Trophoblast cell (in vitro differentiated cells and primary cell): Measurements from ENCODE around the gene TAOK1.

Source experiments
- DNase-seq, 2 donors: peaks; one replicate each; pipeline ENCODE4 v3.0.0-alpha.2; 2016
- H2AFZ ChIP-seq: 2 replicates; pipeline ENCODE4 v1.6.1; 2013; ENCODE audit warnings: low read length, moderate library complexity, mild to moderate bottlenecking; ENCODE audit not compliant: insufficient read depth, poor library complexity
- H2AK5ac ChIP-seq: 2 replicates; pipeline ENCODE4 v1.6.1; 2013; ENCODE audit warnings: mild to moderate bottlenecking, low read length
- H2BK120ac ChIP-seq: 2 replicates; pipeline ENCODE4 v1.6.1; 2013; ENCODE audit warnings: low read length, mild to moderate bottlenecking, moderate library complexity; ENCODE audit not compliant: insufficient read depth, poor library complexity
- H2BK12ac ChIP-seq: 2 replicates; pipeline ENCODE4 v1.6.1; 2013; ENCODE audit warnings: mild to moderate bottlenecking, low read length, moderate library complexity
- H2BK5ac ChIP-seq: 2 replicates; pipeline ENCODE4 v1.6.1; 2013; ENCODE audit warnings: low read length, low read depth, moderate library complexity, mild to moderate bottlenecking; ENCODE audit not compliant: poor library complexity
- H3K14ac ChIP-seq: 2 replicates; pipeline ENCODE4 v1.6.1; 2013; ENCODE audit warnings: mild to moderate bottlenecking, low read length
- H3K18ac ChIP-seq: 2 replicates; pipeline ENCODE4 v1.6.1; 2013; ENCODE audit warnings: mild to moderate bottlenecking, low read length
- H3K23ac ChIP-seq: 2 replicates; pipeline ENCODE4 v1.6.1; 2013; ENCODE audit warnings: low read length
- H3K27ac ChIP-seq: 2 replicates; pipeline ENCODE4 v1.5.1; 2013; ENCODE audit warnings: low read depth, mild to moderate bottlenecking, inconsistent platforms, low read length, moderate library complexity
- H3K27me3 ChIP-seq: 2 replicates; pipeline ENCODE4 v1.6.1; 2013; ENCODE audit warnings: inconsistent platforms, mild to moderate bottlenecking, low read length, moderate library complexity; ENCODE audit not compliant: insufficient read depth
- H3K36me3 ChIP-seq, 2 experiments: 1 replicate in 1 of 2; 2 replicates in 1 of 2; pipeline ENCODE4 v1.6.1; 2013; ENCODE audit warnings: low read length in 2 of 2, mild to moderate bottlenecking in 2 of 2, moderate library complexity in 1 of 2; ENCODE audit not compliant: insufficient read depth in 2 of 2, control insufficient read depth in 1 of 2
- H3K4ac ChIP-seq: 2 replicates; pipeline ENCODE4 v1.6.1; 2013; ENCODE audit warnings: low read depth, mild to moderate bottlenecking, low read length, moderate library complexity
- H3K4me1 ChIP-seq, 2 experiments: 1 replicate in 1 of 2; 2 replicates in 1 of 2; pipeline ENCODE4 v1.6.1; 2013; ENCODE audit warnings: low read length in 2 of 2, mild to moderate bottlenecking in 2 of 2, moderate library complexity in 1 of 2; ENCODE audit not compliant: insufficient read depth in 2 of 2, control insufficient read depth in 1 of 2
- H3K4me2 ChIP-seq: 2 replicates; pipeline ENCODE4 v1.6.1; 2013; ENCODE audit warnings: inconsistent platforms, mild to moderate bottlenecking, low read length, moderate library complexity
- H3K4me3 ChIP-seq: 2 replicates; pipeline ENCODE4 v1.5.1; 2013; ENCODE audit warnings: mild to moderate bottlenecking, low read depth, low read length, inconsistent platforms
- H3K79me1 ChIP-seq: one replicate; pipeline ENCODE4 v1.6.1; 2013; ENCODE audit warnings: low read length
- H3K79me2 ChIP-seq: 2 replicates; pipeline ENCODE4 v1.6.1; 2013; ENCODE audit warnings: low read length, mild to moderate bottlenecking; ENCODE audit not compliant: control insufficient read depth, insufficient read depth, poor library complexity
- H3K9ac ChIP-seq: 2 replicates; pipeline ENCODE4 v1.6.1; 2013; ENCODE audit warnings: mild to moderate bottlenecking, low read length
- H3K9me3 ChIP-seq: 2 replicates; pipeline ENCODE4 v1.6.1; 2013; ENCODE audit warnings: low read depth, mild to moderate bottlenecking, control low read depth, inconsistent platforms, low read length; ENCODE audit not compliant: insufficient read depth
- H4K12ac ChIP-seq: 2 replicates; pipeline ENCODE4 v1.6.1; 2013; ENCODE audit warnings: low read depth, mild to moderate bottlenecking, low read length, moderate library complexity
- H4K8ac ChIP-seq: 2 replicates; pipeline ENCODE4 v1.6.1; 2013; ENCODE audit warnings: low read depth, mild to moderate bottlenecking, low read length, moderate library complexity
- H4K91ac ChIP-seq: one replicate; pipeline ENCODE4 v1.6.1; 2013; ENCODE audit warnings: low read depth, mild to moderate bottlenecking, low read length, moderate library complexity
- WGBS: extraction: QIAGEN DNeasy Blood & Tissue Kit; methylation state at CpG from one replicate; pipeline ENCODE4 v1.1.7; 2013; ENCODE audit warnings: missing lambda C conversion rate; ENCODE audit not compliant: insufficient read length, insufficient coverage; ENCODE audit errors: extremely low coverage; 5-methylcytosine and 5-hydroxymethylcytosine counted together

TAOK1 gene

DNA sequence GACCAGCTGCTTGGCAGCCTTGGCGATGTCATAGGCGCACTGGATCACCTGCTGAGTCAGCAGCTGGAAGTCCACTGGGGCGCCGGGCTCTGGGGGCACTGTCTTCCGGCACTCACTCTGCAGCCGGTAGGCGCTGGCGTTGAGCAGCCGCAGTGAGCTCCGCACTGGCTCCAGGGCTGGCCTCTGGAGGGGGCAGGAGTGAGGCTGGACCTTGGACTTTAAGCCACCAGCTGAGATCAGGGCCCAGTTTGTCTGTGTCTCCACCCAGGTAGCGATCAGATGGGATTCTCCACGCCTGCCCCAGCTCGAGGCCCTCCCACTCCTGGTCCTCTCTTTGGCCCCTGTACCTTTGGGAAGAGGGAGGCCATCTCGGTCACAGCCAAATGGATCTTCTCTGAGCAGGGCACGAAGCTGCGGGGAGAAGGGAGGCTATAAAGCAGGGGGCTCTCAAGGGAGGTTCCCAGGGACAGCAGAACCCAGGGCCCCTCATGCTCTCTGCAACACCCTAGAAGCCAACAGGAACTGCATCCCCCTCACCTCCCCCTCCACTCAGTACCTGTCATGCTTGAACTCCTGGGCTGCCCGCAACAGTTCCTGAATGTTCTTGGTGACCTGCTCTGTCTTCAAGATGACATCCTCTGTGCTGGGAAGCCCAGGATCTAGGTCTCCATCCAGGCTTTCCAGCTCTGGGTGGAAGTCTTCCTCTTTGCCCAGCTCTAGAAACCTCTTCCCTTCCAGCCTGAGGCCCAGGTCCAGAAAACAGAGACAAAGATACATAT, 184.8 kb downstream of the TAOK1 start:
- no peak overlapping the region for H3K23ac ChIP-seq
- peaks cover 63 to 69% of the 10 kb centered on the region in 2 experiments for H3K36me3 ChIP-seq
- no peak overlapping the region for H3K4me2 ChIP-seq
- no peak overlapping the region for H4K91ac ChIP-seq
- H3K4me3 ChIP-seq: no peak overlapping the region
- no peak for DNase-seq
- H2BK5ac ChIP-seq: no peak overlapping the region
- H2AK5ac ChIP-seq: no peak overlapping the region
- H3K79me2 ChIP-seq: no peaks in the 10 kb centered on the region
- no peak overlapping the region for H2AFZ ChIP-seq
- no peaks in the 10 kb centered on the region for H3K79me1 ChIP-seq
- no peak overlapping the region for H3K9ac ChIP-seq
- H3K4ac ChIP-seq: no peak overlapping the region
- H4K12ac ChIP-seq: no peak overlapping the region
- peaks cover 2% of the 10 kb centered on the region for H3K9me3 ChIP-seq
- no peak overlapping the region for H3K18ac ChIP-seq
- no CpG with 5 or more reads among the region's 17 CpGs for WGBS
- H4K8ac ChIP-seq: no peak overlapping the region
- no peaks in the 10 kb centered on the region for H3K27me3 ChIP-seq
- no peak overlapping the region for H3K14ac ChIP-seq
- no peak overlapping the region for H3K27ac ChIP-seq
- H2BK120ac ChIP-seq: no peak overlapping the region
- peaks cover 0 to 3% of the 10 kb centered on the region in 2 experiments for H3K4me1 ChIP-seq
- H2BK12ac ChIP-seq: no peak overlapping the region

DNA sequence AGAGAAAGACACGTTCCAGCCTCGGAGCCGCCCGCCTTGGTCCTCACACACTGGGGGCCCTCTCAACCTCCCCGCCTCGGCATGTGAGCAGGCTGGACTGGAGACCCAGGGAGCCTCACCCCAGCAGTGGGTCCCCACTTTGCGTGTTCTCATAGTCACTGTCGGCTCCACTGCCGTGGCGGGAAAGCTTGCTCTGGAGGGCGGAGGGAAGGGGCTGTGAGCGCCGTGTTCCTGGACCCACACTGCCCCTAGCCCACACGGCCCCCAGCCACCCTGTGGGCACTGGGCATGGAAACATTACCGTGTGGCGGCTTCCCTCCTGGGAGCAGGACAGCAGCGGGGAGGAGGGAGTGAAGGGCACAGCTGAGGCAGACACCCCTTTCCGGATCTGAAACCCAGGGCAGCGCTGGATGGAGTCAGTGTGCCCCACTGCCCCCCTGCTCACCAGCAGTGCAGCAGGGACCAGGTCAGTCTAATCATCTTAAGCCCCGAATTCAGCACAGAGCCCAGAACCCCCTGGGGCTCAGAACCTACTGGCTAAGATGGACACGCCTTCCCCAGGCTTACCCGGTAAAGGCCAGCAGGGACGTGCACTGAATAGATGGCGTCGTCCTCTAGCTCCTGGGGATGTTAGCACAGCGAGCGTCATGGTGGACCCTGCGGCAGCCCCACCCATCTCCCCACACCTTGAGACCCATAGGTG, 185.5 kb downstream of the TAOK1 start:
- no peak overlapping the region for H3K9ac ChIP-seq
- H2AK5ac ChIP-seq: no peak overlapping the region
- peaks cover 63 to 72% of the 10 kb centered on the region in 2 experiments for H3K36me3 ChIP-seq
- no peaks in the 10 kb centered on the region for H3K79me1 ChIP-seq
- H2BK120ac ChIP-seq: no peak overlapping the region
- H2BK5ac ChIP-seq: no peak overlapping the region
- H3K14ac ChIP-seq: no peak overlapping the region
- no peak overlapping the region for H3K4me3 ChIP-seq
- no CpG with 5 or more reads among the region's 28 CpGs for WGBS
- no peak overlapping the region for H2BK12ac ChIP-seq
- DNase-seq: no peak
- H4K91ac ChIP-seq: no peak overlapping the region
- no peak overlapping the region for H4K8ac ChIP-seq
- no peak overlapping the region for H3K18ac ChIP-seq
- H4K12ac ChIP-seq: no peak overlapping the region
- H3K4me2 ChIP-seq: no peak overlapping the region
- peaks cover 2% of the 10 kb centered on the region for H3K9me3 ChIP-seq
- no peaks in the 10 kb centered on the region for H3K79me2 ChIP-seq
- no peak overlapping the region for H2AFZ ChIP-seq
- H3K27ac ChIP-seq: no peak overlapping the region
- H3K23ac ChIP-seq: no peak overlapping the region
- peaks cover 0 to under 1% of the 10 kb centered on the region in 2 experiments for H3K4me1 ChIP-seq
- no peak overlapping the region for H3K4ac ChIP-seq
- H3K27me3 ChIP-seq: no peaks in the 10 kb centered on the region

DNA sequence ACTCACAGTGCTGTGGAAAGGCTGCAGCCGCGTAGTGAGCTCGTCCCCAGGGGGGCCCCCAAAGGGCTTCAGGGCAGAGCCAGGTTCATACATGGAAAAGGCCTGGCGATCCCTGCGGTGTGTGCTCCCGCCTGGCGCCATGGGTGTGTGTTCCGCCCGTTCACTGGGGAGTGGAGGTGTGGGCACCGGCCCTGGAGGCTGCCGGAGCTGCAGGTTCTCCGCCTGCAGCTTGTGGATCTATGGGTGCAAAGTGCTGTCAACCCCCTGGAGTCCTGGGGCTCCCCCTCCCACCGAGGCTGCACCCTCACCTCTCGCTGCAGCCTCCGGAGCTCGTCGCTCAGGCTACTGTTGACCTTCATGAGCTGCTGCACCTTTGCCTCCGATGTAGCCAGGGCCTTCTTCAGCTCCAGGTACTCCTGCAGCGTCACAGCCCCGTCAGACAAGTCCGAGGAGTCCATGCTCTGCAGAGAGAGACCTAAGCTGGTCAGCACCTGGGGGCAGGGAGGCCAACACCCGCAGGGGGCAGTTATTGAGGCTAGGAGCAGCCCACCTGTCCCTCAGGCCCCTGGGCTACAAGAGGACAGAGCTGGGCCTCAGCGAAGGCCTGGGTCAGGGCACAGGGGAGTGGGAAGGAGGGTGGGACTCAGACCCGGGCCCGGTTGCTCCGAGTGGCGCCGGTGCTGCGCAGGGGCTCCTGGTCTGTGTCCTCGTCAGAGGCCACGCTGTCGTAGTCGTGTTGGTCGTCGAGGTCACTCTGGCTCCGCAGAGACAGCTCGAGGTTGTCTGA, 186.2 kb downstream of the TAOK1 start:
- H4K91ac ChIP-seq: no peak overlapping the region
- H2BK5ac ChIP-seq: no peak overlapping the region
- no peak overlapping the region for H2BK120ac ChIP-seq
- H2AFZ ChIP-seq: no peak overlapping the region
- no peak overlapping the region for H3K27ac ChIP-seq
- peaks cover 2% of the 10 kb centered on the region for H3K9me3 ChIP-seq
- no peaks in the 10 kb centered on the region for H3K4me1 ChIP-seq
- DNase-seq: no peak
- no peak overlapping the region for H4K12ac ChIP-seq
- H3K4ac ChIP-seq: no peak overlapping the region
- H3K9ac ChIP-seq: no peak overlapping the region
- H3K27me3 ChIP-seq: no peaks in the 10 kb centered on the region
- no peak overlapping the region for H3K14ac ChIP-seq
- H2AK5ac ChIP-seq: no peak overlapping the region
- no peak overlapping the region for H3K23ac ChIP-seq
- no peak overlapping the region for H3K4me2 ChIP-seq
- no peaks in the 10 kb centered on the region for H3K79me1 ChIP-seq
- H4K8ac ChIP-seq: no peak overlapping the region
- no CpG with 5 or more reads among the region's 37 CpGs for WGBS
- peaks cover 69 to 74% of the 10 kb centered on the region in 2 experiments for H3K36me3 ChIP-seq
- H3K79me2 ChIP-seq: no peaks in the 10 kb centered on the region
- no peak overlapping the region for H3K18ac ChIP-seq
- no peak overlapping the region for H3K4me3 ChIP-seq
- H2BK12ac ChIP-seq: no peak overlapping the region

DNA sequence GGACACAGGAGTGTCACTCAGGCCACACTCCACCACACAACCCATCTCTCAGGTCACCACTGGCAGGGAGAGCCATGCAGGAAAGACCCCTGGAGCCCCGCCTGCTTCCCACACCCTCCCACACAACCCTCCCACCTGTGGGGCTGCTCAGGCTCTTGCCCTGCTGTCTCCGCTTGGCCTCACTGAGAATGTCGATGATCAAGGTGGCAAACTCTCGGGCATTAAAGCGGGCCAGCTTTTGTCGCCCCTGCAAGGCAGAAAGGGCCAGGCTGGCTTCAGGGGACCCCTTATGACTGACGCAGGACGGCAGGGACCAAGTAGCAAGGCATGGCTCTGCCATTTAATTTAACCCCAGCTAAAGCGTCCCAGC, 186.8 kb downstream of the TAOK1 start:
- H3K36me3 ChIP-seq: peaks cover 69 to 74% of the 10 kb centered on the region in 2 experiments

More for the DNA sequence above, 186.8 kb downstream of the TAOK1 start:
- no peak overlapping the region for H3K4me2 ChIP-seq
- no CpG with 5 or more reads among the region's 9 CpGs for WGBS
- H3K4me1 ChIP-seq: no peaks in the 10 kb centered on the region
- H2BK120ac ChIP-seq: no peak overlapping the region
- no peaks in the 10 kb centered on the region for H3K27me3 ChIP-seq
- H3K9me3 ChIP-seq: no peaks in the 10 kb centered on the region
- H3K14ac ChIP-seq: no peak overlapping the region
- no peak overlapping the region for H2BK5ac ChIP-seq
- no peak overlapping the region for H4K91ac ChIP-seq
- H3K18ac ChIP-seq: no peak overlapping the region
- no peaks in the 10 kb centered on the region for H3K79me2 ChIP-seq
- H3K4me3 ChIP-seq: no peak overlapping the region
- no peak overlapping the region for H3K4ac ChIP-seq
- no peak overlapping the region for H4K8ac ChIP-seq
- H2BK12ac ChIP-seq: no peak overlapping the region
- H2AFZ ChIP-seq: no peak overlapping the region
- H4K12ac ChIP-seq: no peak overlapping the region
- no peak overlapping the region for H3K9ac ChIP-seq
- no peak overlapping the region for H3K27ac ChIP-seq
- DNase-seq: no peak
- H2AK5ac ChIP-seq: no peak overlapping the region
- H3K23ac ChIP-seq: no peak overlapping the region
- no peaks in the 10 kb centered on the region for H3K79me1 ChIP-seq
